GM21528 (cell line): ENCODE data around the gene CIAPIN1.

Experiments used
- ATAC-seq: cut with Tn5 transposase; IDR thresholded peaks from one replicate; pipeline ENCODE4 v1.9.1; 2021; ENCODE audit warnings: mild to moderate bottlenecking, moderate library complexity; ENCODE audit not compliant: unreplicated experiment, low FRiP score

Gene CIAPIN1

GRCh38 chr16:57387598-57388354, 59.4 kb downstream of the CIAPIN1 start:
- ATAC-seq: no peak

- no peak for ATAC-seq
Measured at GRCh38 chr16:57386381-57386951, 60.7 kb downstream of the CIAPIN1 start.

GRCh38 chr16:57385083-57385482, 62.1 kb downstream of the CIAPIN1 start:
- no peak for ATAC-seq

GRCh38 chr16:57384248-57385070, 62.7 kb downstream of the CIAPIN1 start:
- no peak for ATAC-seq

- ATAC-seq: no peak
Measured at GRCh38 chr16:57383276-57384247, 63.6 kb downstream of the CIAPIN1 start.

GRCh38 chr16:57382535-57383275, 64.5 kb downstream of the CIAPIN1 start:
- no peak for ATAC-seq

GRCh38 chr16:57381791-57382534, 65.2 kb downstream of the CIAPIN1 start:
- no peak for ATAC-seq

GRCh38 chr16:57380671-57381462, 66.3 kb downstream of the CIAPIN1 start:
- no peak for ATAC-seq

- no peak for ATAC-seq
Measured at GRCh38 chr16:57379579-57379978, 67.6 kb downstream of the CIAPIN1 start.
